Measurements from ENCODE around the gene KLRD1.

GRCh38 chr12:10305411-10305810, 2.3 kb upstream of the KLRD1 start:
- TF ChIP-seq CTCF (IDR thresholded peaks at IDR 0.05): no peak
- no peak for TF ChIP-seq POLR2A (IDR thresholded peaks at IDR 0.05)
- no peak for TF ChIP-seq POLR2AphosphoS5 (IDR thresholded peaks at IDR 0.05)

Measured in transverse colon (tissue), 4 donors.